PFSK-1 (cell line): ENCODE data around the gene NFKBIL1.

Experiments used
- POLR2AphosphoS5 ChIP-seq: IDR thresholded peaks from 2 replicates; pipeline ENCODE4 v1.6.1; 2012; ENCODE audit warnings: low read depth, mild to moderate bottlenecking, control low read depth, low read length, moderate library complexity
- SIN3A ChIP-seq: IDR thresholded peaks from 2 replicates; pipeline ENCODE4 v1.6.1; 2012; ENCODE audit warnings: mild to moderate bottlenecking, low read length, moderate library complexity, borderline replicate concordance; ENCODE audit not compliant: insufficient read depth
- TAF1 ChIP-seq: IDR thresholded peaks from 2 replicates; pipeline ENCODE4 v1.6.1; 2012; ENCODE audit warnings: low read length, control low read depth, borderline replicate concordance; ENCODE audit not compliant: insufficient read depth
- TF ChIP-seq, protein P1 (sequence below), 2 experiments: IDR thresholded peaks; 2 replicates each; pipeline versions ENCODE4 v1.6.1 to v1.8.0; 2011 to 2012; ENCODE audit warnings: low read depth in 2 of 2, low read length in 2 of 2, control low read depth in 1 of 2, inconsistent platforms in 1 of 2, mild to moderate bottlenecking in 1 of 2, moderate library complexity in 1 of 2; ENCODE audit not compliant: insufficient read depth in 1 of 2

DNA sequence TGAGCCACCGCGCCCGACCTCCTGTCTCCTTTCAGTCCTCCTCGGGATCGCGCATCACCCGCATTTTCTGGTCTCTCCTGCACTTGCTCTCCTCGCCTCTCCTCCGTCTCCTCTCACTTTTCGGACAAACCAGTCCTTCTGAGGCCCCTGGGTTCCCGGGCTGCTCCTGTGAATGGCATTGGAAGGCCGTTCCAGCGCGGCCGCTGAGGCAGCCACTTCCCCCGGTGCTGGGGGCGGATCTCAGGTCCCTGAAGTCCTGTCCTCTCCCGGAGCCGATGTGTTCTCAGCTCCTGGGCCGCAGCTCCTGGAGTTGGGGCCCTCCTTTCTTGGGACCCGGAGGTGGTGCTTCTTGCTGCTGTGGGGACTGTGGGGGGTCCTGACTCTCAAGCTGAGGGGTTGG is 48.7 kb upstream of the NFKBIL1 start:
- TF ChIP-seq POLR2AphosphoS5 (no peak), SIN3A (no peak), TAF1 (no peak)
- TF ChIP-seq, protein P1, sequence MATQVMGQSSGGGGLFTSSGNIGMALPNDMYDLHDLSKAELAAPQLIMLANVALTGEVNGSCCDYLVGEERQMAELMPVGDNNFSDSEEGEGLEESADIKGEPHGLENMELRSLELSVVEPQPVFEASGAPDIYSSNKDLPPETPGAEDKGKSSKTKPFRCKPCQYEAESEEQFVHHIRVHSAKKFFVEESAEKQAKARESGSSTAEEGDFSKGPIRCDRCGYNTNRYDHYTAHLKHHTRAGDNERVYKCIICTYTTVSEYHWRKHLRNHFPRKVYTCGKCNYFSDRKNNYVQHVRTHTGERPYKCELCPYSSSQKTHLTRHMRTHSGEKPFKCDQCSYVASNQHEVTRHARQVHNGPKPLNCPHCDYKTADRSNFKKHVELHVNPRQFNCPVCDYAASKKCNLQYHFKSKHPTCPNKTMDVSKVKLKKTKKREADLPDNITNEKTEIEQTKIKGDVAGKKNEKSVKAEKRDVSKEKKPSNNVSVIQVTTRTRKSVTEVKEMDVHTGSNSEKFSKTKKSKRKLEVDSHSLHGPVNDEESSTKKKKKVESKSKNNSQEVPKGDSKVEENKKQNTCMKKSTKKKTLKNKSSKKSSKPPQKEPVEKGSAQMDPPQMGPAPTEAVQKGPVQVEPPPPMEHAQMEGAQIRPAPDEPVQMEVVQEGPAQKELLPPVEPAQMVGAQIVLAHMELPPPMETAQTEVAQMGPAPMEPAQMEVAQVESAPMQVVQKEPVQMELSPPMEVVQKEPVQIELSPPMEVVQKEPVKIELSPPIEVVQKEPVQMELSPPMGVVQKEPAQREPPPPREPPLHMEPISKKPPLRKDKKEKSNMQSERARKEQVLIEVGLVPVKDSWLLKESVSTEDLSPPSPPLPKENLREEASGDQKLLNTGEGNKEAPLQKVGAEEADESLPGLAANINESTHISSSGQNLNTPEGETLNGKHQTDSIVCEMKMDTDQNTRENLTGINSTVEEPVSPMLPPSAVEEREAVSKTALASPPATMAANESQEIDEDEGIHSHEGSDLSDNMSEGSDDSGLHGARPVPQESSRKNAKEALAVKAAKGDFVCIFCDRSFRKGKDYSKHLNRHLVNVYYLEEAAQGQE (IDR thresholded peaks at IDR 0.05; ENCODE audit: insufficient read depth in 1 of 2, low read depth in 2 of 2, low read length in 2 of 2): no peak
